H1 (cell line): ENCODE results near the gene KIAA0513. TPM values are rescaled to one million over a fixed set of nuclear protein-coding genes. Genes with fewer than 3 reads are reported as not detected.

Source experiments
- CTCF ChIA-PET: fragments of 300-600 bp; sonication (Branson Sonifier 250); formaldehyde crosslinking; loops from one replicate; lab custom pipeline; 2021; ENCODE audit not compliant: partially characterized antibody; lab: Charles Lee
- POLR2A ChIA-PET: fragments of 300-600 bp; sonication (Branson Sonifier 250); formaldehyde crosslinking; loops from one replicate; lab custom pipeline; 2021; ENCODE audit warnings: inconsistent platforms; ENCODE audit not compliant: partially characterized antibody; lab: Charles Lee
- DNase-seq, 2 experiments: peaks; one replicate each; pipeline versions ENCODE4 v3.0.0 to v3.0.0-alpha.2; 2010 to 2022; ENCODE audit warnings: low spot score in 2 of 2, low read depth in 1 of 2, mixed read lengths in 1 of 2
- FAIRE-seq: peaks from 2 replicates; lab custom pipeline; 2011; peaks lifted over from hg19 to GRCh38; lab: Jason Lieb, UNC
- H2AFZ ChIP-seq: 2 replicates; pipeline ENCODE4 v1.8.1; 2012; ENCODE audit warnings: low read length, inconsistent platforms
- H2AK5ac ChIP-seq: 2 replicates; pipeline ENCODE4 v1.6.1; 2013; ENCODE audit warnings: low read depth, low read length
- H2BK120ac ChIP-seq: replicated peaks from 2 replicates; pipeline ENCODE3; 2013; ENCODE audit warnings: low read depth, low read length, inconsistent platforms
- H2BK12ac ChIP-seq: 2 replicates; pipeline ENCODE4 v1.6.1; 2013; ENCODE audit warnings: low read depth, low read length
- H2BK15ac ChIP-seq: 2 replicates; pipeline ENCODE4 v1.6.1; 2013; ENCODE audit warnings: low read length
- H2BK20ac ChIP-seq: 2 replicates; pipeline ENCODE4 v1.6.1; 2013; ENCODE audit warnings: low read length
- H2BK5ac ChIP-seq: 2 replicates; pipeline ENCODE4 v1.6.1; 2013; ENCODE audit warnings: low read depth, low read length
- H3K14ac ChIP-seq: 2 replicates; pipeline ENCODE4 v1.6.1; 2013; ENCODE audit warnings: inconsistent platforms; ENCODE audit not compliant: insufficient read length
- H3K18ac ChIP-seq: 2 replicates; pipeline ENCODE4 v1.6.1; 2013; ENCODE audit warnings: low read length; ENCODE audit errors: extremely low read depth
- H3K23ac ChIP-seq: 2 replicates; pipeline ENCODE4 v1.6.1; 2013; ENCODE audit warnings: inconsistent platforms; ENCODE audit not compliant: insufficient read length
- H3K23me2 ChIP-seq: 2 replicates; pipeline ENCODE4 v1.6.1; 2013; ENCODE audit warnings: low read depth, low read length
- H3K27ac ChIP-seq: 2 replicates; pipeline ENCODE4 v1.6.1; 2011; ENCODE audit warnings: low read depth, low read length, inconsistent platforms
- H3K27me3 ChIP-seq, 4 experiments: replicated peaks in 1 of 4; 1 replicate in 1 of 4; 2 replicates in 3 of 4; pipeline versions ENCODE4 v1.6.1 to v1.8.1; 2011 to 2013; ENCODE audit warnings: low read length in 3 of 4, mild to moderate bottlenecking in 3 of 4, inconsistent platforms in 2 of 4, mixed read lengths in 2 of 4, moderate library complexity in 1 of 4; ENCODE audit not compliant: control insufficient read depth in 3 of 4, insufficient read depth in 3 of 4; ENCODE audit errors: extremely low read depth in 1 of 4
- H3K36me3 ChIP-seq, 4 experiments: 2 replicates each; pipeline versions ENCODE4 v1.6.1 to v1.8.1; 2011 to 2013; ENCODE audit warnings: mild to moderate bottlenecking in 4 of 4, low read length in 3 of 4, moderate library complexity in 2 of 4, control low read depth in 1 of 4, inconsistent platforms in 1 of 4; ENCODE audit not compliant: insufficient read depth in 4 of 4, control insufficient read depth in 2 of 4
- H3K4ac ChIP-seq: replicated peaks from 2 replicates; pipeline ENCODE3; 2013; ENCODE audit warnings: low read length, low read depth, mixed read lengths, inconsistent platforms; ENCODE audit not compliant: insufficient read length
- H3K4me1 ChIP-seq, 4 experiments: replicated peaks in 1 of 4; 1 replicate in 1 of 4; 2 replicates in 3 of 4; pipeline versions ENCODE4 v1.6.1 to v1.8.1; 2011 to 2013; ENCODE audit warnings: low read length in 3 of 4, inconsistent platforms in 2 of 4, mixed read lengths in 1 of 4; ENCODE audit not compliant: insufficient read depth in 4 of 4, control insufficient read depth in 3 of 4
- H3K4me2 ChIP-seq, 2 experiments: 2 replicates each; pipeline versions ENCODE4 v1.6.1 to v1.8.1; 2011 to 2013; ENCODE audit warnings: low read depth in 2 of 2, low read length in 2 of 2, control low read depth in 1 of 2, inconsistent platforms in 1 of 2, mild to moderate bottlenecking in 1 of 2; ENCODE audit not compliant: insufficient read depth in 1 of 2
- H3K4me3 ChIP-seq, 4 experiments: fragments of 200-600, 300-600 bp in 1 of 4; sonication (generic), shearing (Covaris generic), sonication (Bioruptor Twin) in 1 of 4; 2 replicates each; pipeline versions ENCODE4 v1.5.1 to v1.8.1; 2011 to 2016; ENCODE audit warnings: low read length in 4 of 4, low read depth in 3 of 4, control low read depth in 2 of 4, inconsistent platforms in 2 of 4, mild to moderate bottlenecking in 2 of 4, mixed read lengths in 1 of 4, moderate library complexity in 1 of 4; ENCODE audit not compliant: insufficient read depth in 2 of 4; ENCODE audit errors: extremely low read depth in 1 of 4
- H3K56ac ChIP-seq: replicated peaks from 2 replicates; pipeline ENCODE3; 2013; ENCODE audit warnings: low read depth, mild to moderate bottlenecking, mixed read lengths, low read length, inconsistent platforms; ENCODE audit not compliant: insufficient read length
- H3K79me1 ChIP-seq: 2 replicates; pipeline ENCODE4 v1.6.1; 2013; ENCODE audit warnings: low read depth, low read length, control low read depth
- H3K79me2 ChIP-seq, 2 experiments: 2 replicates each; pipeline versions ENCODE4 v1.6.1 to v1.8.1; 2012 to 2013; ENCODE audit warnings: low read length in 2 of 2, mild to moderate bottlenecking in 2 of 2, inconsistent platforms in 1 of 2; ENCODE audit not compliant: insufficient read depth in 2 of 2, control insufficient read depth in 1 of 2
- H3K9ac ChIP-seq, 4 experiments: replicated peaks in 1 of 4; 1 replicate in 1 of 4; 2 replicates in 3 of 4; pipeline versions ENCODE4 v1.6.1 to v1.8.1; 2011 to 2013; ENCODE audit warnings: low read depth in 3 of 4, low read length in 3 of 4, control low read depth in 2 of 4, mild to moderate bottlenecking in 2 of 4, moderate library complexity in 2 of 4, inconsistent platforms in 1 of 4; ENCODE audit errors: extremely low read depth in 1 of 4
- H3K9me3 ChIP-seq, 2 experiments: 2 replicates each; pipeline versions ENCODE4 v1.6.1 to v1.8.1; 2012 to 2013; ENCODE audit warnings: mild to moderate bottlenecking in 2 of 2, moderate library complexity in 2 of 2, control low read depth in 1 of 2, inconsistent platforms in 1 of 2, low read depth in 1 of 2, low read length in 1 of 2, mixed read lengths in 1 of 2; ENCODE audit not compliant: insufficient read depth in 2 of 2
- H4K20me1 ChIP-seq, 2 experiments: replicated peaks in 1 of 2; 2 replicates each; pipeline versions ENCODE3 to v1.8.1; 2011 to 2013; ENCODE audit warnings: inconsistent platforms in 2 of 2, low read length in 2 of 2, mild to moderate bottlenecking in 1 of 2; ENCODE audit not compliant: insufficient read depth in 2 of 2, control insufficient read depth in 1 of 2
- H4K5ac ChIP-seq: 2 replicates; pipeline ENCODE4 v1.6.1; 2013; ENCODE audit warnings: low read length, low read depth, mixed read lengths, inconsistent platforms; ENCODE audit not compliant: insufficient read length
- H4K8ac ChIP-seq: 2 replicates; pipeline ENCODE4 v1.8.0; 2013; ENCODE audit warnings: mild to moderate bottlenecking, moderate library complexity, low read length, inconsistent platforms; ENCODE audit not compliant: insufficient read depth; ENCODE audit errors: extremely low read depth
- H4K91ac ChIP-seq: replicated peaks from 2 replicates; pipeline ENCODE3; 2013; ENCODE audit warnings: low read length, mixed read lengths, inconsistent platforms; ENCODE audit not compliant: insufficient read length
- BRCA1 ChIP-seq: IDR thresholded peaks from 2 replicates; pipeline ENCODE4 v1.6.1; 2012; ENCODE audit warnings: low read depth, low read length, improper control_type of control experiment
- CEBPB ChIP-seq: IDR thresholded peaks from 2 replicates; pipeline ENCODE4 v1.6.1; 2012; ENCODE audit warnings: low read depth, low read length
- HDAC6 ChIP-seq: IDR thresholded peaks from one replicate; pipeline ENCODE4 v1.7.1; 2012; ENCODE audit warnings: low read depth, mild to moderate bottlenecking, inconsistent platforms, low read length, moderate library complexity
- KDM1A ChIP-seq: fragments of 200-600, 300-600 bp; sonication (generic); IDR thresholded peaks from 2 replicates; pipeline ENCODE4 v1.7.1; 2016; ENCODE audit warnings: mild to moderate bottlenecking, low read length, borderline replicate concordance
- NRF1 ChIP-seq: IDR thresholded peaks from 2 replicates; pipeline ENCODE4 v1.6.1; 2011; ENCODE audit warnings: mild to moderate bottlenecking, low read depth, low read length, improper control_type of control experiment
- POU5F1 ChIP-seq: IDR thresholded peaks from 2 replicates; pipeline ENCODE4 v1.6.1; 2011; ENCODE audit warnings: low read depth, mild to moderate bottlenecking, low read length, moderate library complexity
- RFX5 ChIP-seq: IDR thresholded peaks from 2 replicates; pipeline ENCODE4 v1.6.1; 2011; ENCODE audit warnings: low read depth, low read length, improper control_type of control experiment, borderline replicate concordance
- SP1 ChIP-seq: IDR thresholded peaks from 2 replicates; pipeline ENCODE4 v1.6.1; 2011; ENCODE audit warnings: low read depth, low read length
- SP4 ChIP-seq: IDR thresholded peaks from 2 replicates; pipeline ENCODE4 v1.6.1; 2012; ENCODE audit warnings: low read length, inconsistent platforms
- SUZ12 ChIP-seq: fragments of 200-600 bp; sonication (generic); IDR thresholded peaks from 2 replicates; pipeline ENCODE4 v1.6.1; 2012; ENCODE audit warnings: mild to moderate bottlenecking, inconsistent platforms, low read length, moderate library complexity, mixed read lengths
- TAF7 ChIP-seq: optimal IDR thresholded peaks from 2 replicates; pipeline ENCODE3; 2011; ENCODE audit warnings: low read depth, mild to moderate bottlenecking, inconsistent platforms, low read length, moderate library complexity, borderline replicate concordance
- TBP ChIP-seq: IDR thresholded peaks from 2 replicates; pipeline ENCODE4 v1.6.1; 2011; ENCODE audit warnings: low read depth, low read length, improper control_type of control experiment
- USF2 ChIP-seq: IDR thresholded peaks from 2 replicates; pipeline ENCODE4 v1.6.1; 2011; ENCODE audit warnings: low read length, improper control_type of control experiment
- WGBS, 2 experiments: shearing (Covaris generic) in 1 of 2; methylation state at CpG; one replicate each; pipeline versions ENCODE4 v1.1.6 to v1.1.7; 2013 to 2015; ENCODE audit warnings: low lambda C conversion rate in 2 of 2, mixed read lengths in 2 of 2, inconsistent platforms in 1 of 2, low coverage in 1 of 2, missing lambda C conversion rate in 1 of 2; ENCODE audit not compliant: insufficient replicate concordance in 2 of 2, insufficient coverage in 1 of 2, insufficient read length in 1 of 2; ENCODE audit errors: extremely low coverage in 1 of 2, missing lambda C conversion rate in 1 of 2; 5-methylcytosine and 5-hydroxymethylcytosine counted together
- polyA plus RNA-seq, 7 experiments: library from polyadenylated mRNA; depleted of rRNA in 3 of 7; stranded (reverse) in 5 of 7; unstranded in 2 of 7; fragments of >200 nt in 5 of 7; fragments of 200-250 nt in 2 of 7; gene quantifications; 1 replicate in 5 of 7; 2 replicates in 1 of 7; 4 replicates in 1 of 7; pipeline versions ENCODE4 v1.2.1 to v1.2.3, GENCODE V29; 2011 to 2013; ENCODE audit warnings: missing spikeins in 2 of 7, mixed read lengths in 2 of 7
- total RNA-seq: library from RNA; stranded (reverse); fragmentation: NEBNext Ultra II Directional; extraction: Animal tissue kit (Norgen Biotek cat#: 25700); gene quantifications from 2 replicates; pipeline ENCODE4 v1.2.1, GENCODE V29; 2021

The KIAA0513 gene
- total and polyA plus RNA-seq, 2 of the 8 experiments (the other 6 are each of a cell fraction or from before 2014, with no cell fraction given), result 2.1 to 6.1 TPM

GRCh38 chr16:85081765-85082164 lies 54.2 kb downstream of the KIAA0513 start:
- Histone ChIP-seq H4K20me1 (no peaks in the 10 kb centered on the region), H3K4me3 (peak overlapping the region in 2 of 4 experiments; percentile 9 to 46; a peak in 4 of 8 replicates), H3K14ac (no peak overlapping the region), H2BK20ac (no peak overlapping the region), H4K5ac (no peak overlapping the region), H3K23me2 (peaks cover 7% of the 10 kb centered on the region; the same call in 1 of the 2 replicates), H3K4me1 (peaks cover 12 to 38% (median 26%) of the 10 kb centered on the region in 4 experiments), H3K56ac (no peak overlapping the region), H3K27me3 (peaks cover 8 to 64% (median 48%) of the 10 kb centered on the region in 4 experiments), H2AK5ac (no peak overlapping the region), H3K18ac (peak overlapping the region; percentile 9; the same call in 1 of the 2 replicates), H2BK12ac (peak overlapping the region; percentile 41; the same call in 1 of the 2 replicates), H3K79me1 (no peaks in the 10 kb centered on the region), H2BK15ac (no peak overlapping the region), H3K9me3 (no peaks in the 10 kb centered on the region), H3K27ac (no peak overlapping the region), H3K9ac (no peak overlapping the region), H2BK5ac (peak overlapping the region; percentile 10; the same call in 1 of the 2 replicates), H3K4ac (peak overlapping the region; percentile 49), H3K4me2 (peak overlapping the region; percentile 68 to 70), H2BK120ac (peak overlapping the region; percentile 55), H4K8ac (no peak overlapping the region; the same call in 1 of the 2 replicates), H3K23ac (no peak overlapping the region), H2AFZ (no peak overlapping the region), H3K36me3 (peaks cover 0 to 3% (median 0%) of the 10 kb centered on the region in 4 experiments; a peak in 1 of 8 replicates), H4K91ac (peak overlapping the region; percentile 88), H3K79me2 (no peaks in the 10 kb centered on the region)
- 50% methylated on average over 15 of the region's 15 CpGs; no CpG with 5 or more reads in 1 of the 2 experiments for WGBS, 2 experiments
- no peak for FAIRE-seq
- no peak for DNase-seq
- ChIA-PET CTCF (interaction anchor here (0.6 to 4.8 kb wide), 4 partner anchors 25 to 1981 kb away, joined by 3 to 37 read pairs (median 4); partner anchors contain the start of gene KIAA0513), POLR2A (no interaction called here)
- TF ChIP-seq SUZ12 (no peak), USF2 (peak; percentile 43; the same call in 1 of the 2 replicates), KDM1A (no peak), SP1 (no peak), SP4 (no peak), RFX5 (no peak), HDAC6 (no peak), NRF1 (no peak), TAF7 (no peak), POU5F1 (no peak), TBP (no peak), CEBPB (no peak), BRCA1 (no peak)
